Adipocyte (in vitro differentiated cells): ENCODE data around the gene KIAA1671.
"Not testable (repeated sequence)": the region's sequence is repeated elsewhere in the genome, so short reads cannot be mapped to it uniquely, and the experiment has no call there.

Experiments used
- DNase-seq: peaks from one replicate; pipeline ENCODE4 v3.0.0-alpha.2; 2015; ENCODE audit warnings: low read depth
- H3K27me3 ChIP-seq: replicated peaks from 2 replicates; pipeline ENCODE4 v1.7.0; 2013; ENCODE audit warnings: mild to moderate bottlenecking, low read length, moderate library complexity; ENCODE audit not compliant: control insufficient read depth, insufficient read depth
- H3K36me3 ChIP-seq: 2 replicates; pipeline ENCODE4 v1.7.0; 2013; ENCODE audit warnings: low read length, mild to moderate bottlenecking, moderate library complexity; ENCODE audit not compliant: control insufficient read depth, insufficient read depth, severe bottlenecking
- H3K4me1 ChIP-seq: 2 replicates; pipeline ENCODE4 v1.7.0; 2013; ENCODE audit warnings: mild to moderate bottlenecking, low read length, moderate library complexity; ENCODE audit not compliant: control insufficient read depth, insufficient read depth
- H3K4me3 ChIP-seq: 2 replicates; pipeline ENCODE4 v1.7.0; 2013; ENCODE audit warnings: mild to moderate bottlenecking, low read length, moderate library complexity
- H3K9ac ChIP-seq: 2 replicates; pipeline ENCODE4 v1.7.0; 2013; ENCODE audit warnings: mild to moderate bottlenecking, low read length, moderate library complexity
- H3K9me3 ChIP-seq: 2 replicates; pipeline ENCODE4 v1.7.0; 2013; ENCODE audit warnings: mild to moderate bottlenecking, low read length, moderate library complexity; ENCODE audit not compliant: control insufficient read depth

Gene KIAA1671

GRCh38 chr22:24951942-24952836 is at the start of gene KIAA1671:
TSS of gene KIAA1671 (plus strand) at chr22:24952716. CDS start at chr22:25028000, 75,284 bp downstream.
- Histone ChIP-seq H3K9ac (peak within 1 kb of the TSS; percentile 87), H3K4me1 (peaks cover 8% of the 10 kb centered on the region), H3K36me3 (no peaks in the 10 kb centered on the region), H3K4me3 (peak within 1 kb of the TSS; percentile 90), H3K27me3 (peaks cover 24% of the 10 kb centered on the region), H3K9me3 (no peaks in the 10 kb centered on the region)
- DNase-seq, result peak; percentile 83

GRCh38 chr22:24905909-24906308 is 46.6 kb upstream of the KIAA1671 start:
- Histone ChIP-seq H3K36me3 (no peaks in the 10 kb centered on the region), H3K4me1 (no peaks in the 10 kb centered on the region), H3K9ac (no peak overlapping the region), H3K9me3 (peaks cover 10% of the 10 kb centered on the region), H3K4me3 (no peak overlapping the region), H3K27me3 (no peaks in the 10 kb centered on the region)
- DNase-seq, result no peak

- H3K9me3 ChIP-seq, result peaks cover 10% of the 10 kb centered on the region
- H3K27me3 ChIP-seq, H3K4me3 ChIP-seq, H3K4me1 ChIP-seq, H3K9ac ChIP-seq, DNase-seq, H3K36me3 ChIP-seq: not testable (repeated sequence)
Observed at GRCh38 chr22:24907101-24907500, 45.4 kb upstream of the KIAA1671 start.

GRCh38 chr22:24920029-24920428 is 32.5 kb upstream of the KIAA1671 start:
- no peaks in the 10 kb centered on the region for H3K36me3 ChIP-seq
- H3K27me3 ChIP-seq, result peaks cover 10% of the 10 kb centered on the region
- H3K9ac ChIP-seq, result no peak overlapping the region
- H3K4me3 ChIP-seq, result no peak overlapping the region
- DNase-seq, result no peak
- H3K4me1 ChIP-seq, result no peaks in the 10 kb centered on the region
- no peaks in the 10 kb centered on the region for H3K9me3 ChIP-seq

- peaks cover 20% of the 10 kb centered on the region for H3K9me3 ChIP-seq
- H3K27me3 ChIP-seq, result peaks cover 11% of the 10 kb centered on the region
- peaks cover 3% of the 10 kb centered on the region for H3K4me1 ChIP-seq
- no peak overlapping the region for H3K4me3 ChIP-seq
- no peaks in the 10 kb centered on the region for H3K36me3 ChIP-seq
- DNase-seq, result no peak
- H3K9ac ChIP-seq, result no peak overlapping the region
Observed at GRCh38 chr22:24925586-24926427, 26.7 kb upstream of the KIAA1671 start.

- no peak overlapping the region for H3K9ac ChIP-seq
- no peak overlapping the region for H3K4me3 ChIP-seq
- H3K9me3 ChIP-seq, result peaks cover 20% of the 10 kb centered on the region
- H3K36me3 ChIP-seq, result no peaks in the 10 kb centered on the region
- peaks cover 17% of the 10 kb centered on the region for H3K27me3 ChIP-seq
- H3K4me1 ChIP-seq, result peaks cover 3% of the 10 kb centered on the region
- DNase-seq, result no peak
Observed at GRCh38 chr22:24926428-24926725, 26.1 kb upstream of the KIAA1671 start.

GRCh38 chr22:24926849-24927579 is 25.5 kb upstream of the KIAA1671 start:
- H3K4me3 ChIP-seq, result no peak overlapping the region
- no peak overlapping the region for H3K9ac ChIP-seq
- H3K27me3 ChIP-seq, result peaks cover 22% of the 10 kb centered on the region
- H3K4me1 ChIP-seq, result peaks cover 3% of the 10 kb centered on the region
- no peaks in the 10 kb centered on the region for H3K36me3 ChIP-seq
- peaks cover 20% of the 10 kb centered on the region for H3K9me3 ChIP-seq
- no peak for DNase-seq

GRCh38 chr22:24928322-24928721 is 24.2 kb upstream of the KIAA1671 start:
- Histone ChIP-seq H3K4me3 (no peak overlapping the region), H3K9ac (no peak overlapping the region), H3K27me3 (peaks cover 31% of the 10 kb centered on the region), H3K36me3 (no peaks in the 10 kb centered on the region), H3K9me3 (peaks cover 20% of the 10 kb centered on the region), H3K4me1 (peaks cover 3% of the 10 kb centered on the region)
- no peak for DNase-seq

- no peak for DNase-seq
- Histone ChIP-seq H3K9ac (no peak overlapping the region), H3K27me3 (peaks cover 47% of the 10 kb centered on the region), H3K9me3 (peaks cover 19% of the 10 kb centered on the region), H3K4me1 (peaks cover 2% of the 10 kb centered on the region), H3K36me3 (no peaks in the 10 kb centered on the region), H3K4me3 (no peak overlapping the region)
Observed at GRCh38 chr22:24930678-24931077, 21.8 kb upstream of the KIAA1671 start.

GRCh38 chr22:24935771-24936483 is 16.6 kb upstream of the KIAA1671 start:
- Histone ChIP-seq H3K27me3 (peaks cover 59% of the 10 kb centered on the region), H3K9me3 (no peaks in the 10 kb centered on the region), H3K36me3 (no peaks in the 10 kb centered on the region), H3K4me1 (no peaks in the 10 kb centered on the region), H3K4me3 (no peak overlapping the region), H3K9ac (no peak overlapping the region)
- no peak for DNase-seq
